ENCODE measurements around the gene TBC1D25.

Gene TBC1D25

DNA sequence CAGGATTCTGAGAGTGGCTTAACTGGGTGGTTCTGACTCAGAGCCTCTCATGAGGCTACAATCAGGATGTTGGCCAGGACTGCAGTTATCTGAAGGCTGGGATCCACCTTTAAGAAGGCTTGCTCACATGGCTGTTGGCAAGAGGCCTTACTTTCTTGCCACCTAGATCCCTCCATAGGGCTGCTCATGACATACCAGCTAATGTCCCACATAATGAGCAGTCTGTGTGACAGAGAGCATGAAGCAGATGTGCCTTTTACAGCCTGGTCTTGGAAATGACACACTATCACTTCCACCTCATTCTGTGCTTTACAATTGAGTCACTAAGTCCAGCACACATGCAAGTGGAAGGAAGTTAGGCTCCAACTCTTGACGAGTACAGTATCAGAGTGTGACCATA, 30.4 kb downstream of the TBC1D25 start:
- DNase-seq (ENCODE audit: low read depth), result no peak

- DNase-seq (ENCODE audit: low read depth), result no peak
These were observed 34.3 kb downstream of the TBC1D25 start for GRCh38 chrX:48573690-48574269.

DNA sequence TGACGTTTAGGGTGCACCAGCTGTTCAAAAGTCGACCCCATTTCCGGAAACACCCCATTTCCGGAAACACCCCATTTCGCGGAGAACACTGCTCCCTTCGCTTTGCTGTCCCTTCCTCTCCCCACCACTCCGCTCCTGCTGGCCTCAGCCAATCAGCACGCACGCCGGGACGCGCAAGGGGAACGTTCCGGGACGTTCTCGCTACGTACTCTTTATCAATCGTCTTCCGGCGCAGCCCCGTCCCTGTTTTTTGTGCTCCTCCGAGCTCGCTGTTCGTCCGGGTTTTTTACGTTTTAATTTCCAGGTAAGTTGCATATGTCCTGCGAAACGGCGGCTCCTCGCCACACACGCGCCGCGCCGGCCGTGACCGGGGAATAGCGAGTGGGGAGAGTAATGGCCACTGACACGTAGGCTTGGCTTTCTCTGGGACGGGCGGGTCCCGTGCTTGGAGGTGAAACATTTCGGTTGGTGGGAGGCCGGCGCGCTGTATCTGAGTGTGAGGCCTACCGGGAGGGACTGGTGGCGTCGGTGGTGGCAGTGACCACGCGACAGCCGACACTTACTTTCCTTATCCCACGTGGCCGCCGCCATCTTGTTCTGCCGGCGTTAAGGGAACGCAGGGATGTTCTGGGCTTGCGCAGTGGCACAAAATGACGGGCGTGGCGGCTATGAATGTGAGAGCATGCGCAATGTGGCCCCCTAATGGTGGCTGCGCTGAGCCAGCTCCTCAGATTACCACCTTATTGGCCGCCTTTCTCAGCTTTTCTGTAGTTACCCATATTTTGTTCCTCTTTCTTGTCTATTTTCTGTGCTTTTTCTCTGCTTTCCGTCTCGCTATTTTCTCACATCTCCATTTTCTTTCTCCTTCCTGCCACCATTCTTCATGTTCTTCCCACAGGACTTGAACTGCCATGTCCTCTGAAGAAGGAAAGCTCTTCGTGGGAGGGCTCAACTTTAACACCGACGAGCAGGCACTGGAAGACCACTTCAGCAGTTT, 35.1 kb downstream of the TBC1D25 start, which contains the start of gene RBM3:
Gene RBM3 (plus strand): TSS at position 215 of the 997 bp plus-strand sequence. CDS start 697 bp downstream, at position 912.
- peak; percentile 86 for DNase-seq (ENCODE audit: low read depth)

DNA sequence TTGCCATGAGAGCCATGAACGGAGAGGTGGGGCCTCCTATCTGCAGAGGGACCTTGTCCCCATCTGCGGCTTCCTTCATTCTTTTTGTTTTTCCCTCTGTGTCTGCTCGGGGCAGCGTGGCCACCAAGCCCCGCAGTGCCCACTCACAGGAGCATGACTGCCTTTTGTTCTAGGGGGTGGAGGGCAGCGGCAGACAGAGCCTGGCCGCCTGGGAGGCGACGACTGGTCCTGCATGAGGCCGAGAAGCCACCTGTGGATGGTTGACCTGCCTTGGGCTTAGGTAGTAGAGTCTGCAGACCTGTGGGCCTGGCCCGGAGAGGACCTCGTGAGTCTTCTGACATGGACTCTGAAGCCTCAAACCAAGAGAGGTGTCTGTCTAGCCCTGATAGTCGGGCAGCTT, 36.1 kb downstream of the TBC1D25 start:
- DNase-seq (ENCODE audit: low read depth), result no peak

DNA sequence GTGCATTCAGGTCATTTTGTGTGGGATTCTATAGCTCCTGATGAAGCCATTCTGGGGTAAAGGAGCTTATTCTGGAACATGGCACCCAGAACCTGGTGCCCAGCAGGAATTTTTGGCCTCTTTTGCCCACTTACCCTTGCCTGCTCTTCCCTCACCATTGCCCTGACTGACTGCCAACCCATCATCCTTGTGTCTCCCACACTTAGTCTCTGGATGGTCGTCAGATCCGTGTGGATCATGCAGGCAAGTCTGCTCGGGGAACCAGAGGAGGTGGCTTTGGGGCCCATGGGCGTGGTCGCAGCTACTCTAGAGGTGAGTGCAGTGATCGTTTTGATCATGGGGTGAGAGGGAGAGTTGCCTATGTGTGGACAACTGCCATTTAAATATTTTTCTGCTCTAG, 36.6 kb downstream of the TBC1D25 start:
- DNase-seq (ENCODE audit: low read depth), result no peak

DNA sequence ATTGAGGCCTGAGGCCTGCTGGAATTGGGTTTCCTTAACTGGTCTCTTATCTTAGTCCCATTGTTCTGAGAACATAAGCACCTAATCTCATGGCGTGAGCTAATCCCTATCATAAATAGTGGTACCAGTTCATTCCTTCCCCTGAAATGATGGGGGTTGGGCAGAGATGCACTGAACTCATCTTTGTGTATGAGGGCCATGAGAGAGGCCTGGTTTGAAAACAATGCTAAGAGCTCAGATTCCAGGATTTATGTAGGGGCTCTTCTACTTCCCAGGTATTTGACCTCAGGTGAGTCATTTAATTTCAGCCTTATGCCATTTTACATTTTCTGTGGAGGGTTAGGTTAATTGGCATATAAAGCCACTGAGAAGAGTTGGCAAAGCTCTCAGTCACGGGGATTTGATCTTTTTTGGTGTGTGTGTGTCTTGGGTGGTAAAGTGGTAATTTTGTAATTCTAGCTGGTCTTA, 39.2 kb downstream of the TBC1D25 start:
- DNase-seq (ENCODE audit: low read depth), result no peak

GRCh38 chrX:48579259-48579658, 39.7 kb downstream of the TBC1D25 start:
- DNase-seq (ENCODE audit: low read depth), result no peak

DNA sequence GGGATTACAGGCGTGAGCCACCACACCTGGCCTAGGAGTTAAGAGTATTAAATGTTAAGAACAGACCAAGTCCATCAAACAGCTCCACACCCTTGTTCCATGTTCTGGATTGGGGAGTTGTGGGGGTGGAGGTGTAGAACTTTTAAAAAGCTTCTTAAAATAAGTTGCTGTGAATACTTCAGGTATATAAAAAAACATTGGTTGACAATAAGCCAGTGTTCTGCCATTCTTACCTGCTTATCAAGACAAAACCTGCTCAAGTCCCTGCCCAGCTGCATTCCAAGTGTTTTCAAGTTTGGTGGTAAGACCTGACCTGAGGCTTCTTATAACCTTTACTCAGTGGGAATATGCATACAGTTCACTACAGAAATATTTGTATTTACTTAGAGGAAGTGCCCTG, 41.1 kb downstream of the TBC1D25 start:
- DNase-seq (ENCODE audit: low read depth), result no peak

GRCh38 chrX:48584698-48585097, 45.2 kb downstream of the TBC1D25 start:
- DNase-seq (ENCODE audit: low read depth), result no peak

DNA sequence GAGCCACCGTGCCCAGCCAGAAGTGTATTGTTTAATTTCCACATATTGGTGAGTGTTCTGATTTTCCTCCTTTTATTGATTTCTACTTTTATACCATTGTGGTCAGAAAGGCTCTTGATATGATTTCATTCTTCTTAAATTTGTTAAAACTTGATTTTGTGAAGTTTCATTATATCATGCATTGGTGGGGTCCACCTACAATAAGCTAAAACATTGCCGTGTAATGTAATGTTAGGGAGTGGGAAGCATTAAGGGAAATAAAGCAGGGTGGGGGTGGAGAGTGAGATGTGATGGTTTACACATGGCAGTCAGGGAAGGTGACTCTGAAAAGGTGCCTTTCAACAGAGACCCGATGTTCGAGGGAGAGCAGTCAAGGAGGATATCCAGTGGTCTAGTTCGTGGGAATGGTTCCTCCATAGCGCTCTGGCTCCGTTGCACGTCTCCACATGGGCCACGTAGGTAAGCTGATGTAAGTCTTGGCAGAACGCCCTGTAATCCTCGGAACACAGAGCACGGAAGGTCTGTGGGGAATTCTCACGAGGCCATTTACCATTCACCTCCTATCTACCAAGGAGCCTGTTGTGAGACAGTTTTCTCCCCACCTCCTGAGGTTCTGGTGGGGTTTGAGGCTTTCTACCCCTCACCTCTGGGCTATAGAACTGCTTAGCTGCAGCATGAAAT, 50.1 kb downstream of the TBC1D25 start:
- no peak for DNase-seq (ENCODE audit: low read depth)

DNA sequence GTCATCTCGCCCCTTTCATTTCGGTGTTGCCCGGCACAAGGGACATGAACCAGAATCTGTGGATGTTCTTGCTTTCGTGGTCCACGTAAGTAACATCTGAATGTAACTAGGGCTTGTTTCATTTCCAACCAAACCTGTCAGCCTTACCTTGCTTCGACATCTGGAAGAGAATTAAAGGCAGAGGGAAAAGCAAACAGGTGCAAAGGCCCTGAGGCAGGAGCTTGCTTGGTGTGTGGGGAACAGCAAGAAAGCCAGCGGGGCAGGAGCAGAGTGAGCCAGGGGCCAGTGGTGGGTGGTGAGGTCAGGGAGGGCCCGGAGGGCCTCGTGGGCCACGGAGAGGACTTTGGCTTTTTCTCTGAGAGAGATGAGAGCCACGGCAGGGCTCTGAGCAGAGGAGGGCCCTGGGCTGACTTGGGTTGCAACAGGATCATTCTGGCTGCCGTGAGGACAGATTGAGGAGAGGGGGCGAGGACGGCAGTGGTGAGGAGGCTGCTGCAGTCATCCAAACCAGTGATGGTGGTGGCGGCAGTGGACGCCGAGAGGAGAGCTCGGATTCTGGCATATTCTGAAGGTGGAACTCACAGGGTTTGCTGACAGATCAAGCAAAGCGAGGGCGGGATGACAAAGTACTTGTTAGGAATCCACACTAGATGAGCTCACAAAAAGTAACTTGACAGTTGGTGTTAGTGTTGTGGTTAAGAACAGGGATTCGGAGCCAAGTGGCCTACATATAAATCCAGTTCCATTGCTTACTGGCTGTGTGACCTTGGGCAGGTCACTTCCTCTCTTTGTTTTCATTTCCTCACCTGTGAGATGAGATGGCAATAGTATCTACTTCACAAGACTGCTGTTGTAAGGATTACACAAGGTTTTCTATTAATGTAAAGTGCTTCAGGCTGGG, 50.9 kb downstream of the TBC1D25 start:
- DNase-seq (ENCODE audit: low read depth), result no peak

GRCh38 chrX:48591255-48591791, 51.8 kb downstream of the TBC1D25 start:
- DNase-seq (ENCODE audit: low read depth), result no peak

GRCh38 chrX:48592971-48593370, 53.5 kb downstream of the TBC1D25 start:
- no peak for DNase-seq (ENCODE audit: low read depth)

GRCh38 chrX:48595929-48596328, 56.4 kb downstream of the TBC1D25 start:
- DNase-seq (ENCODE audit: low read depth), result no peak

DNA sequence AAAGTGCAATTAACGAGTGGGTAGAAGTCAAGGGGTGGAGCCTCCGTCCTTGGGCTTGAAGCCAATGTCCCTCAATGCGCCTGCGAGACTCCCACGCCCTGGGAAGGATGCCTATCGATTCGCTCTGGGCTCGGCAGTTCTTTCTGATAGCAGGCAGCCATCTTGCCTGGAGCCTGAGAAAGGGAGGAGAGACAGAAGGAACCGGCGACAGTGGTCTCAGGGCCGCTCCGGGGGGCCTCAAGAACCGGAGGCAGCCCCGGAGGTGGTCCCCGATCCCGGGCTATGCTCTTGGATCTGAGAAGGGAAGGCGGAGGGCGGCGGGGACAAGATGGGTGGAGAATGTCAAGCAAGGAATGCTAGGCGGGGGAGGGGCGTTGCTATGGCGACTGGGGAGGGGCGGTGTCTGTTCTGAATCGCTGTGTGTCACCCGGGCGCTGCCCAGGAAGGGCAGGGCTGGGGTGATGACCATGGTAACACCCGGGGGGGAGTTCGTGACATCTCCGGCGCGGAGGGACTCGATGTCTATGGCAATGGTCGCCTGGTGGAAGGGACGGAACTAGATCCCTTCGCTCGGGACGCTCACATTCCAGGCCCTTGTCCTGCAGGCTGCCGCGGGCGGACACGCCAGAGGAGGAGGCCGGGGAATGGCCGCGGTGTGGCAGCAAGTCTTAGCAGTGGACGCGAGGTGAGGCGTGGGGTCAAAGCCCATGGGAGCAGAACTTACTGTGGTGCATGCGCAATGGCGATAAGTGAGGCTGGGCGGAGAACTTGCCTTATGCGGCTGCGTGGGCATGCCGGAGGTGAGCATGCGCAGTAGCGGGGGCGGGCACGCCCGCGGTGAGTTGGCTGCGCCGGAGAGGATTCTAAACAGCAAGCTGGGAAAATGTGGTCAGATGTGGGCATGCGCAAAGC, 58.1 kb downstream of the TBC1D25 start, which contains the start of gene WDR13:
Gene WDR13 (plus strand): TSS at position 140 of the 912 bp plus-strand sequence. CDS start 505 bp downstream, at position 645.
- peak; percentile 83 for DNase-seq (ENCODE audit: low read depth)

DNA sequence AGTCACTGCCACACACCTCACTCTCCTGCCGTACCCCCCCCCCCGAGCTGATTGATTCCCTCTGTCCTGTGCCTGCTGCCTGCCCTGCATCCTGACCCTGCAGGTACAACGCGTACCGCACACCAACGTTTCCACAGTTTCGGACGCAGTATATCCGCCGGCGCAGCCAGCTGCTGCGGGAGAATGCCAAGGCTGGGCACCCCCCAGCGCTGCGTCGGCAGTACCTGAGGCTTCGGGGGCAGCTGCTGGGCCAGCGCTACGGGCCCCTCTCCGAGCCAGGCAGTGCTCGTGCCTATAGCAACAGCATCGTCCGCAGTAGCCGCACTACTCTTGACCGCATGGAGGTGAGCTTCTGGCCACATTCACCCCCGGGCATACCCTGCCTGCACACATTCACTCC, 59.1 kb downstream of the TBC1D25 start:
- no peak for DNase-seq (ENCODE audit: low read depth)

DNA sequence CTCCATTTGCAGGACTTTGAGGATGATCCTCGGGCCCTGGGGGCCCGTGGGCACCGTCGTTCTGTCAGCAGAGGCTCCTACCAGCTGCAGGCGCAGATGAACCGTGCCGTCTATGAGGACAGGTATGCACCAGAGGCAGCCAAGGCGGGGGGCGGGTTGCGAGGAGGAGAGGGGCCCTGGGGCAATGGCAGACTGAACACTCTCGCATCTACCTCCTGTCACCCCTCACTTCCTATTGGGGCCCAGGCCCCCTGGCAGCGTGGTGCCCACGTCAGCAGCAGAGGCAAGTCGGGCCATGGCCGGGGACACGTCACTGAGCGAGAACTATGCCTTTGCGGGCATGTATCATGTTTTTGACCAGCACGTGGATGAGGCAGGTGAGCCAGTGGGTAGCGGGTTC, 59.8 kb downstream of the TBC1D25 start:
- DNase-seq (ENCODE audit: low read depth), result no peak

DNA sequence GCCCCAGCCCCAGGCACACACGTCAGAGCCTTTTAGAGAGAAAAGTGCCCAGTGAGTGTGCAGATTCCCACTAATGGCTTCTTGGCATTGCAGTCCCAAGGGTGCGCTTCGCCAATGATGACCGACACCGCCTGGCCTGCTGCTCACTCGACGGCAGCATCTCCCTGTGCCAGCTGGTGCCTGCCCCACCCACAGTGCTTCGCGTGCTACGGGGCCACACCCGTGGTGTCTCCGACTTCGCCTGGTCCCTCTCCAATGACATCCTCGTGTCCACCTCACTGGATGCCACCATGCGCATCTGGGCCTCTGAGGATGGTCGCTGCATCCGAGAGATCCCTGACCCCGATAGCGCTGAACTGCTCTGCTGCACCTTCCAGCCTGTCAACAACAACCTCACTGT, 60.7 kb downstream of the TBC1D25 start:
- DNase-seq (ENCODE audit: low read depth), result no peak

- no peak for DNase-seq (ENCODE audit: low read depth)
These were observed 62.4 kb downstream of the TBC1D25 start for GRCh38 chrX:48601741-48602394.
